ENCODE results near the gene TFAP2C. TPM values are rescaled to one million over a fixed set of nuclear protein-coding genes. Genes with fewer than 3 reads are reported as not detected.

TFAP2C gene
- total RNA-seq, 1 experiment from 2014 or later: 23.7 TPM

DNA sequence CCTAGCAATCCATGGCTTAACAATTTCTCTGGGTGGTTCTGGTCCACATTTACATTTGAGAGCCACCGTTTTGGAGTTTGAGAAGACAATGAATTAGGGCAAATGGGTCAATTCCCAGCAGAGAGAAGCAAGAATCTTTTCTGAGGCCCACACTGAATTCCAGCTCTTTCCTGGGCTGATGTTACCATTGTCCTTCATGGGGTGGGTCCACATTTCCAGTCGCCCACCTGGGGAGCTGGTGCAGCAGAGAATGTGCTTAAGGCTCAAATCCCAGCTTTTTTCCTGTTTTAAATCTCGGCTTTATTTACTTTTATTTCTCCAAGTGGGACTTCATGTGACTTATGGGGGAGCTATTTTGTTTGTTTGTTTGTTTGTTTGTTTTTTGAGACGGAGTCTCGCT lies 44.2 kb upstream of the TFAP2C start:
- TF ChIP-seq, protein P1, sequence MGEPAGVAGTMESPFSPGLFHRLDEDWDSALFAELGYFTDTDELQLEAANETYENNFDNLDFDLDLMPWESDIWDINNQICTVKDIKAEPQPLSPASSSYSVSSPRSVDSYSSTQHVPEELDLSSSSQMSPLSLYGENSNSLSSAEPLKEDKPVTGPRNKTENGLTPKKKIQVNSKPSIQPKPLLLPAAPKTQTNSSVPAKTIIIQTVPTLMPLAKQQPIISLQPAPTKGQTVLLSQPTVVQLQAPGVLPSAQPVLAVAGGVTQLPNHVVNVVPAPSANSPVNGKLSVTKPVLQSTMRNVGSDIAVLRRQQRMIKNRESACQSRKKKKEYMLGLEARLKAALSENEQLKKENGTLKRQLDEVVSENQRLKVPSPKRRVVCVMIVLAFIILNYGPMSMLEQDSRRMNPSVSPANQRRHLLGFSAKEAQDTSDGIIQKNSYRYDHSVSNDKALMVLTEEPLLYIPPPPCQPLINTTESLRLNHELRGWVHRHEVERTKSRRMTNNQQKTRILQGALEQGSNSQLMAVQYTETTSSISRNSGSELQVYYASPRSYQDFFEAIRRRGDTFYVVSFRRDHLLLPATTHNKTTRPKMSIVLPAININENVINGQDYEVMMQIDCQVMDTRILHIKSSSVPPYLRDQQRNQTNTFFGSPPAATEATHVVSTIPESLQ (CRISPR knock-in tag; IDR thresholded peaks at IDR 0.05): no peak
- TF ChIP-seq, protein P2, sequence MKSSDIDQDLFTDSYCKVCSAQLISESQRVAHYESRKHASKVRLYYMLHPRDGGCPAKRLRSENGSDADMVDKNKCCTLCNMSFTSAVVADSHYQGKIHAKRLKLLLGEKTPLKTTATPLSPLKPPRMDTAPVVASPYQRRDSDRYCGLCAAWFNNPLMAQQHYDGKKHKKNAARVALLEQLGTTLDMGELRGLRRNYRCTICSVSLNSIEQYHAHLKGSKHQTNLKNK (CRISPR knock-in tag; IDR thresholded peaks at IDR 0.05): no peak
- TF ChIP-seq, protein P3, sequence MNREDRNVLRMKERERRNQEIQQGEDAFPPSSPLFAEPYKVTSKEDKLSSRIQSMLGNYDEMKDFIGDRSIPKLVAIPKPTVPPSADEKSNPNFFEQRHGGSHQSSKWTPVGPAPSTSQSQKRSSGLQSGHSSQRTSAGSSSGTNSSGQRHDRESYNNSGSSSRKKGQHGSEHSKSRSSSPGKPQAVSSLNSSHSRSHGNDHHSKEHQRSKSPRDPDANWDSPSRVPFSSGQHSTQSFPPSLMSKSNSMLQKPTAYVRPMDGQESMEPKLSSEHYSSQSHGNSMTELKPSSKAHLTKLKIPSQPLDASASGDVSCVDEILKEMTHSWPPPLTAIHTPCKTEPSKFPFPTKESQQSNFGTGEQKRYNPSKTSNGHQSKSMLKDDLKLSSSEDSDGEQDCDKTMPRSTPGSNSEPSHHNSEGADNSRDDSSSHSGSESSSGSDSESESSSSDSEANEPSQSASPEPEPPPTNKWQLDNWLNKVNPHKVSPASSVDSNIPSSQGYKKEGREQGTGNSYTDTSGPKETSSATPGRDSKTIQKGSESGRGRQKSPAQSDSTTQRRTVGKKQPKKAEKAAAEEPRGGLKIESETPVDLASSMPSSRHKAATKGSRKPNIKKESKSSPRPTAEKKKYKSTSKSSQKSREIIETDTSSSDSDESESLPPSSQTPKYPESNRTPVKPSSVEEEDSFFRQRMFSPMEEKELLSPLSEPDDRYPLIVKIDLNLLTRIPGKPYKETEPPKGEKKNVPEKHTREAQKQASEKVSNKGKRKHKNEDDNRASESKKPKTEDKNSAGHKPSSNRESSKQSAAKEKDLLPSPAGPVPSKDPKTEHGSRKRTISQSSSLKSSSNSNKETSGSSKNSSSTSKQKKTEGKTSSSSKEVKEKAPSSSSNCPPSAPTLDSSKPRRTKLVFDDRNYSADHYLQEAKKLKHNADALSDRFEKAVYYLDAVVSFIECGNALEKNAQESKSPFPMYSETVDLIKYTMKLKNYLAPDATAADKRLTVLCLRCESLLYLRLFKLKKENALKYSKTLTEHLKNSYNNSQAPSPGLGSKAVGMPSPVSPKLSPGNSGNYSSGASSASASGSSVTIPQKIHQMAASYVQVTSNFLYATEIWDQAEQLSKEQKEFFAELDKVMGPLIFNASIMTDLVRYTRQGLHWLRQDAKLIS (CRISPR knock-in tag; IDR thresholded peaks at IDR 0.05; ENCODE audit: borderline replicate concordance): no peak
- Mint-ChIP-seq H3K9me3 (peaks cover 9% of the 10 kb centered on the region), H3K27me3 (ENCODE audit: low read depth) (no peaks in the 10 kb centered on the region), H3K27ac (no peak overlapping the region), H3K4me1 (peaks cover 15% of the 10 kb centered on the region), H3K4me3 (no peak overlapping the region), H3K36me3 (0 out of 2 replicates have a peak, but pooled peaks cover 3% of the 10 kb centered on the region)
- peak; percentile 26; the same call in 1 of the 2 replicates for ATAC-seq
- no peak for DNase-seq (ENCODE audit: low spot score)
- CTCF ChIA-PET: interaction anchor here (1.0 kb wide), 1 partner anchor 389 kb away, joined by 4 read pairs; no protein-coding TSS in a partner anchor
- POLR2A ChIA-PET: no interaction called here

DNA sequence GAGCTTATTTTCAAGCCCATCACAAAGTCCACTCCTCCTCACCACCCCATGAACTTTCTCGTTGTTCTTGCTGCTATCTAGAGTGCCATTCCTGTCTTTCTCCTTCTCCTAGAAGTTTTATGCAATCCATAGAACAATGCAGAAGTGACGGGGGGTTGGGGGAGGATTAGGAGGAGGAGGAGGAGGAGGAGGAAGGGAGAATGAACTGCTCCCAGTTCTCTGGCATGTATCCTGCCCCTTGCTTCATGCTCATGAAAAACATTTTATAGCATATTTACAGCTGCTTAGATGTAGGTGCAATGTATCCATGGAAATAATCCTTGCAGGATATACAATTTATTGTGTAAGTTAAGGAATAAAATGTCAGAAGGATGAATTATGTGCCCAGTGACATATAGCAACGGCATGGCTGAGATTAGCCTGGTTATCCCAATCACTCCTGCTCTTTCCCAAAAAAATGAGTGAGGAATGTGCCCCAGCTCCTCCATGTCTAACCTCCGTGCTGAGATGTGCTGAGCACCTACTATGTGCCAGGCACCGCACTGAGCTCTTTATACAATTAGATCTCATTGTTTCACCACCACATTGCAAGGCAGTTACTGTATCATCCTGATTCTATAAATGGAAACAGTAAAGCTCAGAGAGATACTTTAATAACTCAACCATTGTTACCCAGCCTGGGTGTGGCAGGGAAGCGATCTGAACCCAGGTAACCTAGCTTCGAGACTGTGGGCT lies 41.6 kb upstream of the TFAP2C start:
- TF ChIP-seq HMGA2 (CRISPR knock-in tag; IDR thresholded peaks at IDR 0.05) (no peak), TCF7 (CRISPR knock-in tag; IDR thresholded peaks at IDR 0.05; ENCODE audit: low read depth) (no peak), ZNF263 (CRISPR knock-in tag; IDR thresholded peaks at IDR 0.05; ENCODE audit: low read depth) (no peak), MYBL2 (CRISPR knock-in tag; IDR thresholded peaks at IDR 0.05) (no peak), RORB (CRISPR knock-in tag; IDR thresholded peaks at IDR 0.05) (no peak), FOXP1 (CRISPR knock-in tag; IDR thresholded peaks at IDR 0.05; ENCODE audit: borderline replicate concordance) (no peak), CBFB (CRISPR knock-in tag; IDR thresholded peaks at IDR 0.05; ENCODE audit: low read depth) (no peak), ZNF138 (CRISPR knock-in tag; conservative IDR thresholded peaks at IDR 0.05) (no peak), NR1H2 (CRISPR knock-in tag; IDR thresholded peaks at IDR 0.05) (no peak)
- TF ChIP-seq, protein P4, sequence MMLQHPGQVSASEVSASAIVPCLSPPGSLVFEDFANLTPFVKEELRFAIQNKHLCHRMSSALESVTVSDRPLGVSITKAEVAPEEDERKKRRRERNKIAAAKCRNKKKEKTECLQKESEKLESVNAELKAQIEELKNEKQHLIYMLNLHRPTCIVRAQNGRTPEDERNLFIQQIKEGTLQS (CRISPR knock-in tag; conservative IDR thresholded peaks at IDR 0.05): no peak
- TF ChIP-seq, protein P5, sequence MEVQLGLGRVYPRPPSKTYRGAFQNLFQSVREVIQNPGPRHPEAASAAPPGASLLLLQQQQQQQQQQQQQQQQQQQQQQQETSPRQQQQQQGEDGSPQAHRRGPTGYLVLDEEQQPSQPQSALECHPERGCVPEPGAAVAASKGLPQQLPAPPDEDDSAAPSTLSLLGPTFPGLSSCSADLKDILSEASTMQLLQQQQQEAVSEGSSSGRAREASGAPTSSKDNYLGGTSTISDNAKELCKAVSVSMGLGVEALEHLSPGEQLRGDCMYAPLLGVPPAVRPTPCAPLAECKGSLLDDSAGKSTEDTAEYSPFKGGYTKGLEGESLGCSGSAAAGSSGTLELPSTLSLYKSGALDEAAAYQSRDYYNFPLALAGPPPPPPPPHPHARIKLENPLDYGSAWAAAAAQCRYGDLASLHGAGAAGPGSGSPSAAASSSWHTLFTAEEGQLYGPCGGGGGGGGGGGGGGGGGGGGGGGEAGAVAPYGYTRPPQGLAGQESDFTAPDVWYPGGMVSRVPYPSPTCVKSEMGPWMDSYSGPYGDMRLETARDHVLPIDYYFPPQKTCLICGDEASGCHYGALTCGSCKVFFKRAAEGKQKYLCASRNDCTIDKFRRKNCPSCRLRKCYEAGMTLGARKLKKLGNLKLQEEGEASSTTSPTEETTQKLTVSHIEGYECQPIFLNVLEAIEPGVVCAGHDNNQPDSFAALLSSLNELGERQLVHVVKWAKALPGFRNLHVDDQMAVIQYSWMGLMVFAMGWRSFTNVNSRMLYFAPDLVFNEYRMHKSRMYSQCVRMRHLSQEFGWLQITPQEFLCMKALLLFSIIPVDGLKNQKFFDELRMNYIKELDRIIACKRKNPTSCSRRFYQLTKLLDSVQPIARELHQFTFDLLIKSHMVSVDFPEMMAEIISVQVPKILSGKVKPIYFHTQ (CRISPR knock-in tag; IDR thresholded peaks at IDR 0.05): no peak
- TF ChIP-seq, protein P6, sequence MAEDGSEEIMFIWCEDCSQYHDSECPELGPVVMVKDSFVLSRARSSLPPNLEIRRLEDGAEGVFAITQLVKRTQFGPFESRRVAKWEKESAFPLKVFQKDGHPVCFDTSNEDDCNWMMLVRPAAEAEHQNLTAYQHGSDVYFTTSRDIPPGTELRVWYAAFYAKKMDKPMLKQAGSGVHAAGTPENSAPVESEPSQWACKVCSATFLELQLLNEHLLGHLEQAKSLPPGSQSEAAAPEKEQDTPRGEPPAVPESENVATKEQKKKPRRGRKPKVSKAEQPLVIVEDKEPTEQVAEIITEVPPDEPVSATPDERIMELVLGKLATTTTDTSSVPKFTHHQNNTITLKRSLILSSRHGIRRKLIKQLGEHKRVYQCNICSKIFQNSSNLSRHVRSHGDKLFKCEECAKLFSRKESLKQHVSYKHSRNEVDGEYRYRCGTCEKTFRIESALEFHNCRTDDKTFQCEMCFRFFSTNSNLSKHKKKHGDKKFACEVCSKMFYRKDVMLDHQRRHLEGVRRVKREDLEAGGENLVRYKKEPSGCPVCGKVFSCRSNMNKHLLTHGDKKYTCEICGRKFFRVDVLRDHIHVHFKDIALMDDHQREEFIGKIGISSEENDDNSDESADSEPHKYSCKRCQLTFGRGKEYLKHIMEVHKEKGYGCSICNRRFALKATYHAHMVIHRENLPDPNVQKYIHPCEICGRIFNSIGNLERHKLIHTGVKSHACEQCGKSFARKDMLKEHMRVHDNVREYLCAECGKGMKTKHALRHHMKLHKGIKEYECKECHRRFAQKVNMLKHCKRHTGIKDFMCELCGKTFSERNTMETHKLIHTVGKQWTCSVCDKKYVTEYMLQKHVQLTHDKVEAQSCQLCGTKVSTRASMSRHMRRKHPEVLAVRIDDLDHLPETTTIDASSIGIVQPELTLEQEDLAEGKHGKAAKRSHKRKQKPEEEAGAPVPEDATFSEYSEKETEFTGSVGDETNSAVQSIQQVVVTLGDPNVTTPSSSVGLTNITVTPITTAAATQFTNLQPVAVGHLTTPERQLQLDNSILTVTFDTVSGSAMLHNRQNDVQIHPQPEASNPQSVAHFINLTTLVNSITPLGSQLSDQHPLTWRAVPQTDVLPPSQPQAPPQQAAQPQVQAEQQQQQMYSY (CRISPR knock-in tag; IDR thresholded peaks at IDR 0.05): no peak
- Mint-ChIP-seq H3K36me3 (0 out of 2 replicates have a peak, but pooled peaks cover 3% of the 10 kb centered on the region), H3K27me3 (ENCODE audit: low read depth) (no peaks in the 10 kb centered on the region), H3K9me3 (peaks cover 9% of the 10 kb centered on the region), H3K4me3 (no peak overlapping the region), H3K4me1 (peaks cover 24% of the 10 kb centered on the region), H3K27ac (no peak overlapping the region)
- CTCF ChIA-PET: interaction anchor here (0.7 to 1.1 kb wide), 2 partner anchors 39 to 387 kb away, joined by 3 to 5 read pairs; no protein-coding TSS in a partner anchor
- POLR2A ChIA-PET: no interaction called here
- ATAC-seq (no peak), DNase-seq (ENCODE audit: low spot score) (no peak)
